Stimulated activated CD8-positive, alpha-beta memory T cell treated with anti-CD3 and anti-CD28 coated beads, Interleukin-15, amount 100 ng/mL, for 24 hours (primary cell): ENCODE data around the gene PAGE2.
"Not testable (repeated sequence)": the region's sequence is repeated elsewhere in the genome, so short reads cannot be mapped to it uniquely, and the experiment has no call there.

Source experiments
- DNase-seq: peaks from one replicate; pipeline ENCODE4 v3.0.0-alpha.2; 2020; ENCODE audit warnings: low read depth

The PAGE2 gene

DNA sequence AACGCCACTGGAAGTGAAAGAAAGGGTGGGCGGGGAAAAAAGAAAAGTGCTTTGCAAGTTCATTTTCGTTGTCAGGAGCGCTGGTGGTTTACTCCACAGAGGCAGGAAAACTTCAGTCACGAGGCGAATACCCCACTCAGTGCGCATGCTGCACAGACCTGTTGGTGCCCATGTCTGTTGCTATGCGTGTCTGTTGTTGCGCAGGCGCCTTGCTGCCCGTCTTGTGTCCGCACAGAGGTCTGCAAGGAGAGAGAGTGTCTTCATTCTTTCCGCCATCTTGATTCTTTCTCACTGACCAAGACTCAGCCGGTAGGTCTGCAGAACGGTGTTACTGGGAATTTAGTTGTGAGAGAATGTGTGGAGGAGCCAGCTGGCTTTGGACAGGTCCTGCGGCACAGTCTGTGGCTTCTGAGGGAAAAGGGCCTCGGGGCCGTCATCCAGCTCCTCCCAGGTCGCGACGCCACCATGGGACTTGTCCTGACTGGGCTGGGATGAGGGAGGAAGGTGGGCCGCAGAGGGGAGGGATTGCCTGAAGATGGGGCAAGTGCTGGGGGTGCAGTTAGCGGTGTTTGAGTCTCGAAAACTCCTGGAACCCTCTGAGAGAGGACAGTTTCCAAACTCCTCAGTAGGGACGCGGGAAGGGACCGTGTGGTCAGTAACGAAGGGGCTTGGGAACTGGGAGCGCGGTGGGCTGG lies at the start of gene PAGE2:
PAGE2 (plus strand) TSS at position 224 of the 695 bp plus-strand sequence. CDS start 1,003 bp downstream, outside the sequence.
- no peak for DNase-seq

- no peak for DNase-seq
These were observed 49.3 kb upstream of the PAGE2 start for GRCh38 chrX:55039471-55039870.

DNA sequence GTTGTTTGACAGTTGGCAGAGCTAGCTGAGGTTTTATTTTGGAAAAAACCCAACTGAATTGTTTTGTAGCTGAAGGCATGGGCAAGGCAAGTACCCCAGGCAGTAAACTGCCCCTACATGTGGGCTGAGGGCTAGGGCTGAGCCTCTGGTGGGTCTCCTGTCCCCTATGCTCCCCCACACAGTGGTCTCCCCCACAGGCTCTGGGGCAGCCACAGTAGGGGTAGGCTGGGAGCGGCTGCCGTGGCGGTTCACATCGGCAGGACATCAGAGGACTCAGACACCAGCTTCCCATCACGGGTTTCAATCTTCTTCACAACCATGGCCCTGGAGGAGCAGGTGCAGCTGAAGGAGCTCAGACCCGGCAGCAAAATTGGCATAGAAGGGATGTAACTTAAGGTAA lies 47.3 kb upstream of the PAGE2 start:
- DNase-seq = no peak

GRCh38 chrX:55050599-55050998 lies 38.2 kb upstream of the PAGE2 start:
- DNase-seq = not testable (repeated sequence)

DNA sequence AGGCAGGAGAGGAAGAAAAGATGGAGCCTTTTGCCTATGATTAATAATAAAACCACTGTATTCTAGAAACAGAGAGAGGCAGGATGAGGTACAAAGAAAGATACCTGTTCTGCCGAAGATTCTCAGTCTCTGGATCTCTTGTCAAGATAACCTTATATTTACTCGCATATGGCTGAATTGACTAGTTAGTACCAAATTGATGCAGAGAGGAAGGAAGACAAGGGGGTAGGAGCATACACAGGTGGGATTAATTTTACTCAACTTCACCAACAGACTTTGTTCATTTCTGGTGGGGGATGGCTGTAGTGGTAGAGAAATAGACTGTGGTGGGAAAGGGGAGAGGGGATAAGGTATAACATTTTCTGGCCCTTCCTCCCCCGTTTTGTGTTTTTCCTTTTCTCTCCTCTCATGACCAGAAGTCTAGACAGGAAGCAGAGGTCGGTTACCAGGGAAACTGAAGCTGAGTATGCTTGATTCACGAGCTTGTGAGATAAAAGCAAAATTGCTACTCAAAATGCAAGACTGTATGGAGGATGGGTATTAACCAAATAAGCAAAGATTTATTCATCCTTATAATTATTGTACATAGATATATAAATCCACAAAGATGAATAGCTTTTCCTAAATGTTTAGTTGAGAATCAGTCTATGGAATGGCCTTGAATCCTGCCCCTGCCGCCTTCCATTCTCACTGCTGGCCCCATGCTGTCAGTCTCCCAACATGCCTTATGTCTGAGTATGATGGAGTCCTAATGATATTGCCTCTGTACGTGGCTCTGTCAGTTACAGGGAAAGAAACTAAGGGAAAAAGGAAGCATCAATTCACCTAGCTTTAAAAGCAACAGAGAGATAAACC lies 31.8 kb upstream of the PAGE2 start:
- no peak for DNase-seq

DNA sequence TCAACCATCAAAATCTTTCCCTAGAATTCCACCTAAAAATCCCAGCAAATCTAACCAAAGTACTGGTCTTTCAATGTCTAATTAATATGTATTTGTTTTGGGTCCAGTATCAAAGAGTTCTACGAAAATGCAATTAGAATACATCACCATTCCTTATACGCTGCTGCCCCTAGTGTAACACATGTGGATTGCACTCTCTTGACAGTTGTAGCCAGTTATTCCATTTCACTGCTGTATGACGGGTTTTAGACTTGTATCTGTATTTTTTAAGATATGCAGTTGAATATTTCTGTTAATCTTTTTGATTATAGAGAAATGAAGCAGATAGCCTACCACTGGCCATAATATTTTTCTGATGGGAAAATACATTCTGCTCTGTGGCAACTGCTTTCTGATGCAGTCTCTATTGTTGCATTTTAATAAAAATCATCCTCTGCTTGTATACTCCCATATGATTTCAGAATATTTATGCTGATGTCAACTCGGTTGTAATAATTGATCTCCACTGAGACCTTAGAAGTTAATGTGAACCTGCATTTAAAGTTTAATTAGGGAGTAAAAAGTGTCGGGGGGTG lies 31.1 kb upstream of the PAGE2 start:
- no peak for DNase-seq

- not testable (repeated sequence) for DNase-seq
These were observed 21.6 kb upstream of the PAGE2 start for GRCh38 chrX:55067180-55067579.

GRCh38 chrX:55072286-55072685 lies 16.5 kb upstream of the PAGE2 start:
- no peak for DNase-seq

DNA sequence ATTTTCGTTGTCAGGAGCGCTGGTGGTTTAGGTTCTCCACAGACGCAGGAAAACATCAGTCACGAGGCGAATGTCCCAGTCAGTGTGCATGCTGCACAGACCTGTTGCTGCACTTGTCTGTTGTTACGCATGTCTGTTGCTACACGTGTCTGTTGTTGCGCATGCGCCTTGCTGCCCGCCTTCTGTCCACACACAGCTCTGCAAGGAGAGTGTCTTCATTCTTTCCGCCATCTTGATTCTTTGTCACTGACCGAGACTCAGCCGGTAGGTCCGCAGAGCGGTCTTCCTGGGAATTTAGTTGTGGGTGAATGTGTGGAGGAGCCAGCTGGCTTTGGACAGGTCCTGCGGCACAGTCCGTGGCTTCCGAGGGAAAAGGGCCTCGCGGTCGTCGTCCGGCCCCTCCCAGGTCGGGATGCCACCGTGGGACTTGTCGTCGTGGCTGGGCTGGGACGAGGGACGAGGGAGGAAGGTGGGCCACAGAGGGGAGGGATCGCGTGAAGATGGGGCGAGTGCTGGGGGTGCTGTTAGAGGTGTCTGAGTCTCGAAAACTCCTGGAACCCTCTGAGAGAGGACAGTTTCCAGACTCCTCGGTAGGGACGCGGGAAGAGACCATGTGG lies 13.9 kb upstream of the PAGE2 start, which contains the start of gene PAGE2B:
PAGE2B (plus strand) TSS at position 180 of the 617 bp plus-strand sequence. CDS start 1,012 bp downstream, outside the sequence.
- DNase-seq = no peak

- DNase-seq = no peak
These were observed 9.9 kb downstream of the PAGE2 start for GRCh38 chrX:55098691-55099090.

DNA sequence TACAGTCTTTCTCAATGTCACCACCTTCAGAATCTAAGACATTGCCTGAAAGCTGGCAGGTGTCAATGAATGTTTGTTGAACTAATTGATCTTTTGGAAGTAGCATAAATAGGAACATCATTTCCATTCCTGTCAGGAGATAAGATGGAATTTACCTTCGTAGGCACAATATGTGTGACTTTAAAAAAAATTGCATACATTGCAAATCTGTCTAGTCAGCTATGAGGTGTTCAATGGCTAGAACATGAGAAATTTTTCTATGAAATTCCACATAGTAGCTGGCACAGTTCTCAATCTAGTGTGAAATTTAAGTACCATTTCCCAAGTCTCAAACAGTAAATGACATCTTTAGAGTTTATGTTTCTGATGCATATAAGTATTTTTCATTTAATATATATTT lies 10.3 kb downstream of the PAGE2 start:
- no peak for DNase-seq

GRCh38 chrX:55102754-55103153 lies 13.9 kb downstream of the PAGE2 start:
- no peak for DNase-seq

- no peak for DNase-seq
These were observed 18.4 kb downstream of the PAGE2 start for GRCh38 chrX:55107262-55107661.

DNA sequence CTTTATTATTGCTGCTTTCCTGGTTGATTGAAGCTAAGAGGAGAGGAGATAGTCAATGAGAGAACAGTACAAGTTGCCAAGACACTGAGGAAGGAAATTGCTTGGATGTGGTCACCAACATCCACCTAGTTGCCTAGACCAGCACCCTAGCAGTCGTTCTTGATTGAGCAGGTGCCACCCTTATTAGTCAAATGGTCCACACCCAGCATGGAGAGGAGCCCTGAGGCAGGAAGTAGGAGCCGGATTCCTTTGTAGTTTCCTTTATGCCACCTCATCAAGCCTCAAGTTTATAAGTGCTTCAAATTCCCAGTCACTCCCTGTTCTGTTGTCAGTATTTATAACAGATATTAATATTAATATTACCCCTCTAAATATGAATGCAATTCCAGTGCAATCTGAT lies 19.1 kb downstream of the PAGE2 start:
- DNase-seq = no peak

DNA sequence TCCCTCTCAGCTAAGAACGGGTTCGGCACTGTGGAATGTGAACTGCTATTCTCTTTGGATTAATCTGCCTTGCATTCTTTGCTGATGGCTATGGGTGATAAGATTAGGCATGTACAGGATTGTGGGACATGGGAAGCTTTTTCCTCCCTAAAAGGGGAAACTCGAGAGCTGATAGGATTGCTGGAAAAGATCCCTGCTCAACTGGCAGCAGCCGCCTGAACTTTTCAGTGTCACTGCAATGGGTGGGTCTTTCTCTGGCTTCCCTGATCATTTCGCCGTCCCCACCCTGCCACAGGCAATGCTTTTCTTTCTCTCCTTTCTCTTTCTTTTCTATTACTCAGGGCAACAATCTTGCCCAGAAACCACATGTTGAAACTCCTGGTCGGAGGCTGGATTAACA lies 20.5 kb downstream of the PAGE2 start:
- DNase-seq = no peak

- DNase-seq = no peak
These were observed 22.9 kb downstream of the PAGE2 start for GRCh38 chrX:55111578-55112254.

- DNase-seq = not testable (repeated sequence)
These were observed 27.8 kb downstream of the PAGE2 start for GRCh38 chrX:55116589-55116988.

DNA sequence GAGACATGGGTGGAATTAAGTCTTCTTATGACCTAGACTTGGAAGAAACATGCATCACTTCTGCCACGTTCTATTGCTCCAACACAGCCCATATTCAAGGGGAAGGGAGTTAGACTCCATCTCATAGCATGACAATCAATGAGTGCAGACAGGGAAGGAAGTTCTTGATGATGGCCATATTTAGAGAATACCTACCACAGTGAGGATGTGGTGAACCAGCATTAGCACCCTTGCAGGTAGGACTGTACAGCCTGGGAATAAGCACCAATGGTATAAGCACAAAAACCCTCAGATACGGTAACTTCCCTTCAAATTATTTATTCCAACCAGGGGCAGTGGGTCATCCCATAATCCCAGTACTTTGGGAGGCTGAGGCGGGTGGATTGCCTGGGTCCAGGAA lies 29.8 kb downstream of the PAGE2 start:
- DNase-seq = no peak

DNA sequence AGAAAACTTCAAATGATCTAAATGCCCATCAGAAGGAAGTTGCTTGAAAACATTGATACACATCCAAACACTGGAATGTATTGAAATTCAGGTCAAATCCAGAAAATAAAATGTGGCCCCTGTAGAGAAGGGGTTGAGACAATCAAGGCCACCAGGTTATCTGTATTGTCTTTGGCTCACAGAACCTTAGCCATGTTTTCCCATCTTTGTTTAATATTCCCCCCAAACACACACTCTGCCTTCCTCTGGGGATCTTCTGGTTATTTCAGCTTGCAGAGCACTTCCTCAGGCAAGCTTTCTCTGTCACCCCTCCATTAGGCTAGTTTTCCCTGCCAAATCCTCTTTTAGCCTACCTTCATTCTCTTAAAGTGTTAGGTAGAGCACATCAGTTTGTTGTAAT lies 30.5 kb downstream of the PAGE2 start:
- DNase-seq = no peak

DNA sequence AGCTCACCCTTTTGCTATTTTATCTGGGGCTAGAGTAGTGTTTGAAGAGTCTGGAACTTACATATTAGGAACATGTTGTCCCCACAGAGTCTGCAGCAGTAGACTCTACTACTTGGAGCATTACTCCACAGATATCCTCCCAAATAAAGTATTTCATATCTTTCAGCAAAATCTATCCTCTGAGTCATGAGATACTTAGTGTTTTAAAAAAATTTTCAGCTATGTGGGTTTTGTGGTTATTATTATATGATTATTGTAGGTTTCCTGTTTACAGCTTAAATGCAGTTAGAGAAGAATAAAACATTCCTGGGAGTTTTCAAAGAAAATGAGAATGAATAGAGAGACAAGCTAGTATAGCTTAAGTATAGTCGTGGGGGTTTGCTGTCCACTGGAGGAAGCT lies 30.9 kb downstream of the PAGE2 start:
- no peak for DNase-seq

DNA sequence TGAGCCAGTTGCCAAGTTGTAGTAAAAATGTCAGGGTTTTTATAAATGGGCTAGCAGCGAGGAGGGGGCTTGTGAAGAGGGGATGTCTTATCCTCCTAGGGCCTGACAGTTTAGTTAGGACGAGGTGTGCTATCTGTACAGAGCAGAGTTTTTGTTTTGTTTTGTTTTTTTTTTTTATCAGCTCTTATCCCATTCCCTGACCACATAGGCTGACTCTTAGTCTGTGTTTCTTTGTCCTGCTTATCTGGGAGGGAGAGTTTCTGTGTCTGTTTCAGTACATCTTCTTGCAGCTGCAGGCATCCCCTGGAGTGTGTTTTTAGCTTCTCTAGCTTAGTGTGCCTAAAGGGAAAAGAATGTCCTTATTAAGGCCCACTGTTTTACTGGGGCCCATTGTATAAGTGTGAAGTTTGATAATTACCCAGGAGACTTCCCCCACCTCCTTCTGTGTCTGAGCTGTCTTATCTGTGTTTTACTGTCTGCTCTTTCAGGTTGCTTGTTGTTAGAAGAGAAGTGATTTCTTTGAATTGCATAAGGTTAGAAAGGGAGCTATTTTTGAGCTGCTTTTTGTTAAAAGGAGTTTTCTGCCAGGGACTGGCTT lies 32.0 kb downstream of the PAGE2 start:
- no peak for DNase-seq
